Suprapubic skin (tissue), 4 donors: ENCODE data around the gene PPP6R2. TPM values are rescaled to one million over a fixed set of nuclear protein-coding genes. Genes with fewer than 3 reads are reported as not detected.

ENCODE experiments used
- DNase-seq, 2 donors: peaks; one replicate each; pipeline ENCODE4 v3.0.0-alpha.2; 2019; ENCODE audit warnings: low spot score in 2 of 2
- H3K27ac ChIP-seq: fragments of 200-600 bp; sonication (generic); one replicate; pipeline ENCODE4 v1.5.1; 2019
- H3K27me3 ChIP-seq: fragments of 200-600 bp; sonication (generic); one replicate; pipeline ENCODE4 v1.5.1; 2019
- H3K36me3 ChIP-seq: fragments of 200-600 bp; sonication (generic); one replicate; pipeline ENCODE4 v1.5.1; 2019
- H3K4me1 ChIP-seq: fragments of 200-600 bp; sonication (generic); one replicate; pipeline ENCODE4 v1.5.1; 2019
- H3K4me3 ChIP-seq: fragments of 200-600 bp; sonication (generic); one replicate; pipeline ENCODE4 v1.5.1; 2019; ENCODE audit warnings: mild to moderate bottlenecking
- H3K9me3 ChIP-seq: fragments of 200-600 bp; sonication (generic); one replicate; pipeline ENCODE4 v1.5.1; 2019
- CTCF ChIP-seq, 2 donors: fragments of 200-600 bp in 1 of 2; fragments of 450-650 bp in 1 of 2; sonication (generic) in 1 of 2; IDR thresholded peaks; one replicate each; pipeline ENCODE4 v1.5.1; 2016 to 2019; ENCODE audit warnings: antibody characterized with exemption in 2 of 2, mild to moderate bottlenecking in 1 of 2, moderate library complexity in 1 of 2
- EP300 ChIP-seq: sonication (generic); formaldehyde crosslinking; IDR thresholded peaks from one replicate; pipeline ENCODE4 v1.6.1; 2017; ENCODE audit warnings: antibody characterized with exemption
- POLR2A ChIP-seq, 2 donors: fragments of 450-650 bp; IDR thresholded peaks; one replicate each; pipeline ENCODE4 v1.6.1; 2017; ENCODE audit warnings: antibody characterized with exemption in 2 of 2, mild to moderate bottlenecking in 2 of 2, moderate library complexity in 2 of 2
- POLR2AphosphoS5 ChIP-seq, 3 donors: sonication (generic); formaldehyde crosslinking; IDR thresholded peaks; one replicate each; pipeline ENCODE4 v1.6.1; 2017; ENCODE audit warnings: antibody characterized with exemption in 3 of 3
- WGBS: methylation state at CpG from one replicate; pipeline ENCODE4 v1.1.5; 2018; 5-methylcytosine and 5-hydroxymethylcytosine counted together
- total RNA-seq, 4 donors: library from RNA; depleted of rRNA; stranded (reverse); fragments of >200 nt; gene quantifications; one replicate each; pipeline ENCODE4 v1.1.0, GENCODE V29; 2016

PPP6R2 gene
- total RNA-seq, 4 donors from 2014 or later = 46.7 to 70.3 (median 64.6) TPM

DNA sequence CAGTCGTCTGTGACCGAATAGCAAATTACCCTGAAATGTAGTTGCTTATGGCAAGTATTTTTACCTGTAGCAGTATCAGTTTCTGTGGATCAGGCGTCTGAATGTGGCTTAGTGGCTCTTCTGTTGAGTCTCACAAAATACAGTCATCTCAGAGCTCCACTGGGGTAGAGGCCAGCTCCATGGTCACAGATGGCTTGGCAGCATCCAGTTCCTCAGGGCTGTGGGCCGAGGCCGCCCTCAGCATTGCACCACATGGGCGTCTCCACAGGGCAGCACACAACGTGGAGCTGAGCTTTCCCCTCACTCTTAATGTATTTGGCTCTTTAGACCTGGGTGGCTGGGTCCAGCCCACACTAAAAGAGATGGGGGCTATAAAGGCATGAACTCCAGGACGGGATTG lies 73.9 kb downstream of the PPP6R2 start:
- H3K27me3 ChIP-seq = no peaks in the 10 kb centered on the region
- no peak overlapping the region for H3K27ac ChIP-seq
- peaks cover 84% of the 10 kb centered on the region for H3K36me3 ChIP-seq
- WGBS = 95% methylated on average over 8 of the region's 8 CpGs
- no peak overlapping the region for H3K4me3 ChIP-seq
- no peaks in the 10 kb centered on the region for H3K9me3 ChIP-seq
- H3K4me1 ChIP-seq = peaks cover 4% of the 10 kb centered on the region
- TF ChIP-seq POLR2AphosphoS5 (IDR thresholded peaks at IDR 0.05) = no peak
- TF ChIP-seq CTCF (IDR thresholded peaks at IDR 0.05) = no peak
- no peak for TF ChIP-seq EP300
- no peak for TF ChIP-seq POLR2A (IDR thresholded peaks at IDR 0.05)
- DNase-seq = no peak

DNA sequence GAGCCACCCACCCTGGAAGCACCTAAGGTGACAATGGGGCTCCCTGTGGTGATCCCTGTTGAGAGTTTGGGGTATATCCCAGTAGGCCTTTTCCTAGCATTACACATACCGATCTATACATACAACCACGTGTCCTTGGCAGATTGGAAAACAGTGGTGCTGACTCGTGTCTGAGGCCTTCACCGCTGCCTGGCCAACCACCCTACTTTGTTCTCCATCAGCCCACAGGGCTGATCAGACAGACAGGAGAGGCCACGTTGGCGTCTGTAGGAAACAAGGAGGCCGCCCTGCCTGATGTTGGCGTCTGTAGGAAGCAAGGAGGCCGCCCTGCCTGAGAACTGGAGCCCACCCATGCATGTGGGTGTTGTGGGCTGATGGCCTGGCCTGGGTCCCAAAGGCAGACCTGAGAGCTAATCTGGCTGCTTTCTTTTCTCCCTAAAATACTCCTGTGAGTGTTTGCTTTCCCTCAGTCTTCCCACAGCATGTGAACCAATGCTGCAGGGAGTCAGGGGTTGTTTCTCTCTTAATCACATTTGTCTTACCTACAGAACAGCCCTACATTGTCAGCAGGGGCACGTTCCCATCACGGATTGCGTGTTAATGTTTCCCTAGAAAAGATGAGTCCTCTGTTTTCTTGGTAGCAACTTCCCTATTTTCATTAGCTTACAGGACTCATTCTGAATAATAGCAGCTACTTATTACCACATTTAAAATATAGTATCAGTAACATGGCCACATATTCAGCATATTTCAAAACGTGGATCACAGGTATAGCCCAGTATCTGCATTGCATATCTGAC lies 74.5 kb downstream of the PPP6R2 start:
- no peak overlapping the region for H3K27ac ChIP-seq
- no peak overlapping the region for H3K4me3 ChIP-seq
- no peak for DNase-seq
- H3K36me3 ChIP-seq = peaks cover 90% of the 10 kb centered on the region
- TF ChIP-seq CTCF (IDR thresholded peaks at IDR 0.05) (no peak), EP300 (no peak), POLR2AphosphoS5 (IDR thresholded peaks at IDR 0.05) (no peak), POLR2A (IDR thresholded peaks at IDR 0.05) (no peak)
- no peaks in the 10 kb centered on the region for H3K4me1 ChIP-seq
- no peaks in the 10 kb centered on the region for H3K27me3 ChIP-seq
- WGBS = 89% methylated on average over 6 of the region's 13 CpGs
- H3K9me3 ChIP-seq = no peaks in the 10 kb centered on the region

DNA sequence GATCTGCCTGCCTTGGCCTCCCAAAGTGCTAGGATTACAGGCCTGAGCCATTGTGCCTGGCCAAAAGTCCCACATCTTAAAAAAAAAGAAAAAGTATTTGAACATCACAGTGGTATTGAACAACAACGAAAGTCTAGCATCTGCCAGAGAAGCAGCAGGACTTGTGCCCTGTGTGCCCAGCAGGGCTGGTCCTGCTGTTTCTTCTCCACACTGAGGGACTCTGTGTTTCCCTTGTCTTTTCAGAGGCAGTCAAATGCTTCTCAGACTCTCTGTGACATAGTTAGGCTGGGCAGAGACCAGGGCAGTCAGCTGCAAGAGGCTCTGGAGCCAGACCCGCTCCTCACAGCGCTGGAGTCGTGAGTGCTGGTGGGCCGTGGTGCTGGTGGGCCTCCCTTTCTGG lies 75.5 kb downstream of the PPP6R2 start:
- Histone ChIP-seq H3K9me3 (no peaks in the 10 kb centered on the region), H3K36me3 (peaks cover 98% of the 10 kb centered on the region), H3K4me3 (no peak overlapping the region), H3K4me1 (no peaks in the 10 kb centered on the region), H3K27ac (no peak overlapping the region), H3K27me3 (no peaks in the 10 kb centered on the region)
- WGBS = 88% methylated on average over 1 of the region's 5 CpGs
- TF ChIP-seq EP300 (no peak), CTCF (IDR thresholded peaks at IDR 0.05) (no peak), POLR2AphosphoS5 (IDR thresholded peaks at IDR 0.05) (no peak), POLR2A (IDR thresholded peaks at IDR 0.05) (no peak)
- no peak for DNase-seq

- Histone ChIP-seq H3K9me3 (no peaks in the 10 kb centered on the region), H3K4me1 (no peaks in the 10 kb centered on the region), H3K4me3 (no peak overlapping the region), H3K27ac (no peak overlapping the region), H3K27me3 (no peaks in the 10 kb centered on the region), H3K36me3 (peaks cover 98% of the 10 kb centered on the region)
- TF ChIP-seq POLR2A (IDR thresholded peaks at IDR 0.05) (no peak), POLR2AphosphoS5 (IDR thresholded peaks at IDR 0.05) (no peak), CTCF (IDR thresholded peaks at IDR 0.05) (no peak), EP300 (no peak)
- 94% methylated on average over 8 of the region's 9 CpGs for WGBS
- no peak for DNase-seq
These were observed 76.0 kb downstream of the PPP6R2 start for GRCh38 chr22:50419116-50419515.

DNA sequence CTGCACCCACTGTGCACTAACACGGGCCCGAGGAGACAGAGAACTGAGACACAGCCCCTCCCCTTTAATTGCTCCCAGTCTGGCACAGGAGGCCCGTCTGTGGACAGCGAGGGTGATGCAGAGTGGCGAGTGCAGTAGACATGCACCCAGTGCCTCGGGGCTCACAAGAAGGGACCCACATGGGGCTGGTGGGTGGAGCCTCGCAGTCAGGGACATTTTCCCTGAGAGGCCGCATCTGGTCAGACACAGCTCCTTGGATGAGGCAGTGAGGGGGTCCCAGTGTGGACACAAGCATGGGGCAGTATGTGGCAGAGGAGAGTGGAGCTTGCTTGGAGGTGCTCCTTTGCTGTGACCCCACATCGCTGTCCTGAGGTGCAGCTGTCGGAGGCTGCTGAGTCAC lies 76.9 kb downstream of the PPP6R2 start:
- no peak for DNase-seq
- Histone ChIP-seq H3K4me3 (no peak overlapping the region), H3K9me3 (no peaks in the 10 kb centered on the region), H3K27me3 (no peaks in the 10 kb centered on the region), H3K36me3 (peaks cover 97% of the 10 kb centered on the region), H3K4me1 (no peaks in the 10 kb centered on the region), H3K27ac (no peak overlapping the region)
- TF ChIP-seq POLR2AphosphoS5 (IDR thresholded peaks at IDR 0.05) = no peak
- TF ChIP-seq CTCF (IDR thresholded peaks at IDR 0.05) = no peak
- no peak for TF ChIP-seq EP300
- no peak for TF ChIP-seq POLR2A (IDR thresholded peaks at IDR 0.05)
- 96% methylated on average over 8 of the region's 10 CpGs for WGBS
